Pancreas (tissue), 10 donors: ENCODE results near the gene AMHR2. TPM values are rescaled to one million over a fixed set of nuclear protein-coding genes. Genes with fewer than 3 reads are reported as not detected.
"Not testable (repeated sequence)": the region's sequence is repeated elsewhere in the genome, so short reads cannot be mapped to it uniquely, and the experiment has no call there.

Source experiments
- ATAC-seq, 4 donors: fragments of 200-7000 bp; cut with Tn5 transposase; one replicate each; pipeline versions ENCODE4 v1.8.0 to v1.9.1; 2020; ENCODE audit warnings: mild to moderate bottlenecking in 4 of 4, moderate library complexity in 4 of 4
- DNase-seq, 6 donors: peaks; one replicate each; pipeline ENCODE4 v3.0.0-alpha.2; 2020
- FAIRE-seq: peaks from 2 replicates; lab custom pipeline; 2012; peaks lifted over from hg19 to GRCh38; lab: Jason Lieb, UNC
- H3K27ac ChIP-seq, 4 donors: fragments of 200-600 bp; sonication (generic); 1 replicate in 3 of 4; 2 replicates in 1 of 4; pipeline versions ENCODE4 v1.5.0 to v1.8.0; 2020
- H3K27me3 ChIP-seq, 4 donors: fragments of 200-600 bp; one replicate each; pipeline ENCODE4 v1.8.0; 2021
- H3K36me3 ChIP-seq, 3 donors: fragments of 200-600 bp; sonication (generic) in 1 of 3; one replicate each; pipeline versions ENCODE4 v1.5.0 to v1.8.0; 2020 to 2021
- H3K4me1 ChIP-seq, 3 donors: fragments of 200-600 bp; one replicate each; pipeline ENCODE4 v1.8.0; 2021
- H3K4me3 ChIP-seq, 4 donors: fragments of 200-600 bp; sonication (generic) in 2 of 4; one replicate each; pipeline versions ENCODE4 v1.5.0 to v1.8.0; 2020 to 2021
- H3K9me3 ChIP-seq, 4 donors: fragments of 200-600 bp; one replicate each; pipeline ENCODE4 v1.8.0; 2021
- WGBS, 2 donors: extraction: QIAGEN DNeasy Blood & Tissue Kit; methylation state at CpG; one replicate each; pipeline ENCODE4 v1.1.7; 2013; 5-methylcytosine and 5-hydroxymethylcytosine counted together
- intact Hi-C, 3 donors: fragments of 100-400 bp; cut with DNase I; formaldehyde crosslinking; loops; one replicate each; pipeline versions ENCODE4 v1.11.1 to v1.14.2; 2022
- polyA plus RNA-seq, 2 donors: library from polyadenylated mRNA; stranded (reverse); fragments of 200-250 nt; gene quantifications; one replicate each; pipeline ENCODE4 v1.2.3, GENCODE V29; 2013
- total RNA-seq, 6 donors: library from RNA; stranded (reverse); fragmentation: NEBNext Ultra II Directional in 4 of 6; extraction: Animal tissue kit (Norgen Biotek cat#: 25700) in 4 of 6; gene quantifications; one replicate each; pipeline versions ENCODE4 v1.2.1 to v1.2.4, GENCODE V29; 2021 to 2023
- TF ChIP-seq, protein P1 (sequence below), 4 donors: fragments of 200-600 bp; sonication (generic) in 3 of 4; IDR thresholded peaks; one replicate each; pipeline versions ENCODE4 v1.5.0 to v1.8.0; 2021; ENCODE audit warnings: antibody characterized with exemption in 4 of 4
- donor health status: healthy with polysubstance abuse.
- donor health status: DM: no; HTN: no; CAD: no; lungs with moderate emphysema.
- donor health status: DM: no; HTN: no; CAD: no.
- donor health status: control.
- donor health status: control.
- donor health status: Bipolar disorder and iron deficiency.
- donor health status: DM: yes; HTN: yes; CAD: no.
- donor health status: DM: no; HTN: no; CAD: no.
- donor health status: DM: no; HTN: no; CAD: no.
- donor health status: DM: yes; HTN: yes; CAD: no.

The AMHR2 gene
- total and polyA plus RNA-seq, 8 donors, result 1.7 to 8.1 (median 2.9) TPM

DNA sequence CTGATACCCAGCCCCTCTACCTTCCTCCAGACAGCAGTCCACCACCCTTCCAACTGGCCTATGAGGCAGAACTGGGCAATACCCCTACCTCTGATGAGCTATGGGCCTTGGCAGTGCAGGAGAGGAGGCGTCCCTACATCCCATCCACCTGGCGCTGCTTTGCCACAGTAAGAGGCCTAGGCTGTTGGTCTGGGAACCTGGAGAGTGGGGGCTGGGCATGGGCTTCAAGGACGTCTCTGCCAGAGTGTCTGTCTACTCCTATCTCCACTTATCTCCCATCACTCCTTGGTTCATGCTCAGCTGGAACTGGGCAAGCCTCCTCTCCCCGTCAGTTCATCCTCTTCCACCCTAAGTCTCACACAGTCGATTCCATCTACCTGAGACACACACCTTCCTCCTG lies 6.5 kb downstream of the AMHR2 start:
- H3K27me3 ChIP-seq, result no peaks in the 10 kb centered on the region
- no peak overlapping the region for H3K27ac ChIP-seq
- no peaks in the 10 kb centered on the region for H3K9me3 ChIP-seq
- FAIRE-seq (no peak), ATAC-seq (no peak), DNase-seq (no peak)
- no peak overlapping the region for H3K4me3 ChIP-seq
- H3K36me3 ChIP-seq, result no peaks in the 10 kb centered on the region
- intact Hi-C loops, result no loop called here
- TF ChIP-seq, protein P1, sequence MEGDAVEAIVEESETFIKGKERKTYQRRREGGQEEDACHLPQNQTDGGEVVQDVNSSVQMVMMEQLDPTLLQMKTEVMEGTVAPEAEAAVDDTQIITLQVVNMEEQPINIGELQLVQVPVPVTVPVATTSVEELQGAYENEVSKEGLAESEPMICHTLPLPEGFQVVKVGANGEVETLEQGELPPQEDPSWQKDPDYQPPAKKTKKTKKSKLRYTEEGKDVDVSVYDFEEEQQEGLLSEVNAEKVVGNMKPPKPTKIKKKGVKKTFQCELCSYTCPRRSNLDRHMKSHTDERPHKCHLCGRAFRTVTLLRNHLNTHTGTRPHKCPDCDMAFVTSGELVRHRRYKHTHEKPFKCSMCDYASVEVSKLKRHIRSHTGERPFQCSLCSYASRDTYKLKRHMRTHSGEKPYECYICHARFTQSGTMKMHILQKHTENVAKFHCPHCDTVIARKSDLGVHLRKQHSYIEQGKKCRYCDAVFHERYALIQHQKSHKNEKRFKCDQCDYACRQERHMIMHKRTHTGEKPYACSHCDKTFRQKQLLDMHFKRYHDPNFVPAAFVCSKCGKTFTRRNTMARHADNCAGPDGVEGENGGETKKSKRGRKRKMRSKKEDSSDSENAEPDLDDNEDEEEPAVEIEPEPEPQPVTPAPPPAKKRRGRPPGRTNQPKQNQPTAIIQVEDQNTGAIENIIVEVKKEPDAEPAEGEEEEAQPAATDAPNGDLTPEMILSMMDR (IDR thresholded peaks at IDR 0.05), result no peak
- WGBS, 2 donors, result 75 to 85% methylated on average over 5 of the region's 5 CpGs
- peaks cover 0 to 10% (median 0%) of the 10 kb centered on the region in 3 donors for H3K4me1 ChIP-seq

DNA sequence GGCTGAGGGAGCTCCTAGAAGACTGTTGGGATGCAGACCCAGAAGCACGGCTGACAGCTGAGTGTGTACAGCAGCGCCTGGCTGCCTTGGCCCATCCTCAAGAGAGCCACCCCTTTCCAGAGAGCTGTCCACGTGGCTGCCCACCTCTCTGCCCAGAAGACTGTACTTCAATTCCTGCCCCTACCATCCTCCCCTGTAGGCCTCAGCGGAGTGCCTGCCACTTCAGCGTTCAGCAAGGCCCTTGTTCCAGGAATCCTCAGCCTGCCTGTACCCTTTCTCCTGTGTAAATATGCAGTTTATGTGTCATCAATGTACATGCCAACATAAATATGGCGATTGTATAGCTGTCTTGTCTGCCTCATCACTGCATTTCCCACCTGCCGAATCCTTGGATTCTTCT lies 7.5 kb downstream of the AMHR2 start:
- Histone ChIP-seq H3K36me3 (no peaks in the 10 kb centered on the region), H3K4me1 (peaks cover 0 to 3% (median 0%) of the 10 kb centered on the region in 3 donors), H3K4me3 (no peak overlapping the region), H3K9me3 (no peaks in the 10 kb centered on the region), H3K27me3 (no peaks in the 10 kb centered on the region), H3K27ac (no peak overlapping the region)
- 75 to 76% methylated on average over 7 of the region's 7 CpGs for WGBS, 2 donors
- intact Hi-C loops, result no loop called here
- TF ChIP-seq, protein P1 (IDR thresholded peaks at IDR 0.05), result no peak
- FAIRE-seq (no peak), ATAC-seq (no peak), DNase-seq (peak in 1 of 6 donors; percentile 26)

DNA sequence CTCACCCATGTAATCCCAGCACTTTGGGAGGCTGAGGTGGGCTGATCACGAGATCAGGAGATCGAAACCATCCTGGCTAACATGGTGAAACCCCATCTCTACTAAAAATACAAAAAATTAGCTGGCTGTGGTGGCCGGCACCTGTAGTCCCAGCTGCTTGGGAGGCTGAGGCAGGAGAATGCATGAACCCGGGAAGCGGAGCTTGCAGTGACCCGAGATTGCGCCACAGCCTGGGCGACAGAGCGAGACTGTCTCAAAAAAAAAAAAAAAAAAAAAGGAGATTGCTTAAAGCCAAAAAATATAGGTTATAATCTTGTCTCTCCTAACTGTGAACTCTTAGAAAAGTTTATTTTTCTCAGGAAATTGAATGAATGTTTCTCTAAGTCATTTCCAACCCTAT lies 11.7 kb downstream of the AMHR2 start:
- H3K4me3 ChIP-seq, H3K4me1 ChIP-seq, H3K9me3 ChIP-seq, H3K27ac ChIP-seq, H3K36me3 ChIP-seq, FAIRE-seq, H3K27me3 ChIP-seq, ATAC-seq, intact Hi-C loops: not testable (repeated sequence)
- DNase-seq, result peak in 1 of 6 donors; percentile 6
- 95 to 96% methylated on average over 9 of the region's 9 CpGs for WGBS, 2 donors

DNA sequence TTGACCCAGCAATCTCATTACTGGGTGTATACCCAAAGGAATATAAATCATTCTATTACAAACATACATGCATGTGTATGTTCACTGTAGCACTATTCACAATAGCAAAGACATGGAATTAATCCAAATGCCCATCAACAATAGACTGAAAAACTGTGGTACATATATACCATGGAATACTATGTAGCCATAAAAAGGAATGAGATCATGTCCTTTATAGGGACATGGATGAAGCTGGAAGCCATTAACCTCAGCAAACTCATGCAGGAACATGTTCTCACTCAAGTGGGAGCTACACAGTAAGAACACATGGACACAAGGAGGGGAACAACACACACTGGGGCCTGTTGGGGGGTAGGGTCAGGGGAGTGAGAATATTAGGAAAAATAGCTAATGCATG lies 15.9 kb downstream of the AMHR2 start:
- peak in 1 of 6 donors; percentile 3 for DNase-seq
- H3K27me3 ChIP-seq, H3K27ac ChIP-seq, H3K4me3 ChIP-seq, H3K9me3 ChIP-seq, intact Hi-C loops, H3K36me3 ChIP-seq, ATAC-seq, FAIRE-seq: not testable (repeated sequence)
- H3K4me1 ChIP-seq, result peaks cover 6 to 16% (median 6%) of the 10 kb centered on the region in 3 donors

DNA sequence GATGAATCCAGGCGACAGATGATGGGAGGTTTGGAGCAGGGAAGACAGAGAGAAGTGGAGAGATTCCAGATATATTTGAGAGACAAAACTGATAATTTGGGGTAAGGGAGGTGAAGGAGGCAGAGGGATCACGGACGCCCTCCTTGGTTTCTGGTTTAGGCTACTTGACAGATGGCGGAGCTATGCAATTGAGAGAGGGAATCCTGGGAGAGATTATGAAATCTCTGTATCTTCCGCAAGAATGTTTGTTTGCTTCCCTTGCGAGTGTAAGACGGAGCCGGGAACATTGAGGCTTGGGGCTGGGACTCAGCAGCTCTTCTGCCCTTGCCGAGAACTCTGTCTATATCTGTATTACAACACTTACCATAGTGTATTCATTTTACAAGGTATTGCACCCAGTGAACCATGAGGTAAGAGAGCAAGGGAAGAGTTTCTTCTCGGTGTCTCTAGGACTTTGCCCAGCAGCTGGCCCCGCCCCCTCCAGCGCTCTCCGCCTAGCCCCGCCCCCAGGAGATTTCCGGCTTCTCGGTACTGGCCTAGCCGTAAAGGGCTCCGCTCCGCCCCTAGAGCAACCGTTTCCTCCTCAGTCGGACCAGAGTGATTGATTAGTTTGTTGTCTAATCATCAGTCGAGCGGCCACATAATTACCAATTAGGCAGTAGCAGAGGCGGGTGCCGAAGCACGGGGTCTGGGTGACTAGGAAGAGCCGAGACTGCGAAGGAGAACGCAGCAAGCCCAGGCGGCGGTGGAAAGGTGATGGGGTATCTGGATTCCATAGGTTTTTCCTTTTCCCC lies 17.6 kb downstream of the AMHR2 start, which contains the start of gene PRR13:
Gene PRR13 (plus strand): TSS at position 695 of the 794 bp plus-strand sequence. CDS start 981 bp downstream, outside the sequence.
- Histone ChIP-seq H3K4me3 (peak within 1 kb of the TSS; percentile 56 to 68 (median 66)), H3K27me3 (no peaks in the 10 kb centered on the region), H3K4me1 (peaks cover 10 to 24% (median 16%) of the 10 kb centered on the region in 3 donors), H3K27ac (peak within 1 kb of the TSS; percentile 65 to 97 (median 86)), H3K9me3 (no peaks in the 10 kb centered on the region), H3K36me3 (peaks cover 0 to under 1% (median 0%) of the 10 kb centered on the region in 3 donors)
- intact Hi-C loops, result no loop called here
- FAIRE-seq (peak; percentile 82), DNase-seq (peak; percentile 96 to 99 (median 98)), ATAC-seq (peak; percentile 95 to 98 (median 96))
- TF ChIP-seq, protein P1 (IDR thresholded peaks at IDR 0.05), result no peak
- 1% methylated on average over 31 of the region's 31 CpGs for WGBS, 2 donors

DNA sequence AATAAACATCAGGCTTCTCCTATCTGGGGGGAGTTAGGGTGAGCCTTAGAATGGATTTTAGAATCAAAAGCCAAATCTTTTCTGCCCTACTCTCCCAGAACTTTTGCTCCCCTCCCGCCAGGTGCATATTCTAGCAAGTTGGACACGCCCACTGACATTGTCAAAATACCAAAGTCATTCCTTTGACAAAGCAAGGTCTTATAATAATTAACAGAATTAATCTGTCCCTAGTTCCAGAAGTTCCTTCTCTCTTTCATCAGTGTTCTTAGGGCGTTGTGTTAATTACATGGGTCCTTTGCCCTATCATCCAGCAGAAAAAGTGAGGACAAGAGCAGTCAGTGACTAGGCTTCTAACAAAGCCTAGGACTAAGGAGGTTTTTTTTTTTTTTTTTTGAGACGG lies 20.3 kb downstream of the AMHR2 start:
- ATAC-seq (no peak), DNase-seq (peak in 1 of 6 donors; percentile 33), FAIRE-seq (no peak)
- TF ChIP-seq, protein P1 (IDR thresholded peaks at IDR 0.05), result no peak
- Histone ChIP-seq H3K27me3 (no peaks in the 10 kb centered on the region), H3K36me3 (peaks cover 0 to 6% (median 0%) of the 10 kb centered on the region in 3 donors), H3K4me3 (no peak overlapping the region), H3K4me1 (peaks cover 10 to 24% (median 16%) of the 10 kb centered on the region in 3 donors), H3K9me3 (no peaks in the 10 kb centered on the region), H3K27ac (peak overlapping the region in 2 of 4 donors; percentile 6 to 30)
- intact Hi-C loops, result no loop called here
- WGBS, 2 donors, result 53 to 62% methylated on average over 4 of the region's 4 CpGs

DNA sequence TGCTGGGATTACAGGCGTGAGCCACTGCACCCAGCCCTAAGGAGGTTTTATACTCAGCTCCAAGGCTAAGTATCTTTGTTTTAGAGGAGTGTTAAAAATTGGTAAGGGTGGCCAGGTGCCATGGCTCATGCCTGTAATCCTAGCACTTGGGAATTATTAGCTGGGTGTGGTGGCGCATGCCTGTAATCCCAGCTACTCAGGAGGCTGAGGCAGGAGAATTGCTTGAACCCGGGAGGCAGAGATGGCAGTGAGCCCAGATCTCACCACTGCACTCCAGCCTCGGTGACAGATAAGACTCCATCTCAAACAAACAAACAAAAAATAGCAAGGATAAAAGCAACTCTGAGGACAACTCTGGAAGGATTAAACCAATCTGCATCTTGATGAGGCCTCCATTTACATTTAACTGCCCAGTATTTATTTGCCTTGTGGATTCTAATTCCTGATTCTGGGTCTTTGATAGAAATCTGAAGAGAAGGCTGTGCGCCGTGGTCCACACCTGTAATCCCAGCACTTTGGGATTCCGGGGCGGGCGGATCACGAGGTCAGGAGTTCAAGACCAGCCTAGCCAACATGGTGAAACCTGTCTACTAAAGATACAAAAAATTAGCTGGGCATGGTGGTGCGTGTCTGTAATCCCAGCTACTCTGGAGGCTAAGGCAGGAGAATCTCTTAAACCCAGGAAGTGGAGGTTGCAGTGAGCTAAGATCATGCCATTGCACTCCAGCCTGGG lies 21.1 kb downstream of the AMHR2 start:
- H3K27ac ChIP-seq, result peak overlapping the region in 2 of 4 donors; percentile 6 to 30

More for the DNA sequence above, 21.1 kb downstream of the AMHR2 start:
- H3K4me3 ChIP-seq, H3K27me3 ChIP-seq, H3K36me3 ChIP-seq, FAIRE-seq, H3K9me3 ChIP-seq, ATAC-seq, intact Hi-C loops: not testable (repeated sequence)
- peak in 1 of 6 donors; percentile 28 for DNase-seq
- peaks cover 10 to 24% (median 16%) of the 10 kb centered on the region in 3 donors for H3K4me1 ChIP-seq
- WGBS, 2 donors, result 81 to 83% methylated on average over 11 of the region's 11 CpGs
